ENCODE data around the gene TUT7. TPM values are rescaled to one million over a fixed set of nuclear protein-coding genes. Genes with fewer than 3 reads are reported as not detected.

Gene TUT7
- total and polyA plus RNA-seq, 10 of the 15 experiments (the other 5 are each of a cell fraction or from before 2014, with no cell fraction given) = 10.0 to 49.8 (median 30.4) TPM

DNA sequence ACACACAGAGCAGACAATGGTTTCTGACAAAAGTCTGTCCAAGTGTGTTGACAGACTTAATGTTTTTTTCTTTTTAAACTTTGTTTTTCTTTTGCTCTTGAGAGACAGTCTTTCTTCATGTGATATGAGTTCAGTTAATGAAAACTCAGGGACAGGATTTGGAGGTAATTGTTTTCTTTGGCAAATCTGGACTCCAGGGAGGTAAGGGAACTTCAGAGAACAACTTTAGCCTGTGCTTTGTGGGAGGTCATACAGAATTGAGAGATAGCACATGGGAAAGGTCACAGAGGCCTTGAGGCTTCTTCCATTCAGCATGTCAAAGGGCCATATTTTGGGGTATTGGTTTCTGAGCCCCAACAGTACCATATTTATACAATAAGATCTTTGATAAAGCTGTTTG lies 104.1 kb downstream of the TUT7 start:
- Histone ChIP-seq H3K9ac (ENCODE audit: control insufficient read depth, insufficient read depth, low read length) (no peak overlapping the region), H3K27ac (ENCODE audit: control insufficient read depth, insufficient read depth) (no peak overlapping the region), H3K4me2 (ENCODE audit: control insufficient read depth, insufficient read depth) (no peak overlapping the region), H3K9me3 (replicated peaks; ENCODE audit: control insufficient read depth, insufficient read depth, low read length) (no peaks in the 10 kb centered on the region), H3K79me2 (ENCODE audit: control insufficient read depth, insufficient read depth, low read length) (no peaks in the 10 kb centered on the region), H3K4me3 (no peak overlapping the region), H2AFZ (ENCODE audit: control insufficient read depth, low read depth, low read length) (no peak overlapping the region), H3K36me3 (ENCODE audit: control insufficient read depth in 2 of 2, insufficient read depth in 2 of 2, low read length in 1 of 2) (no peaks in the 10 kb centered on the region), H4K20me1 (ENCODE audit: control insufficient read depth, insufficient read depth) (no peaks in the 10 kb centered on the region), H3K27me3 (replicated peaks in 1 of 2; ENCODE audit: control insufficient read depth in 2 of 2, insufficient read depth in 2 of 2, low read length in 1 of 2) (no peaks in the 10 kb centered on the region), H3K4me1 (ENCODE audit: control insufficient read depth, insufficient read depth, low read length) (no peaks in the 10 kb centered on the region)
- ATAC-seq (no peak), DNase-seq (ENCODE audit: low read depth, low spot score) (no peak), FAIRE-seq (peak; percentile 78)
- SMC1A ChIA-PET (ENCODE audit: uncharacterized antibody, unreplicated experiment) = interaction anchor here (1.3 kb wide), 1 partner anchor 50 kb away, joined by 3 read pairs; no protein-coding TSS in a partner anchor
- CTCF ChIA-PET = interaction anchor here (1.0 kb wide), 1 partner anchor 13 kb away, joined by 4 read pairs; no protein-coding TSS in a partner anchor
- TF ChIP-seq BACH1 (IDR thresholded peaks at IDR 0.05; ENCODE audit: borderline replicate concordance) (no peak), PAX5 (IDR thresholded peaks at IDR 0.05; ENCODE audit: borderline replicate concordance, low read depth, low read length) (no peak), MYC (IDR thresholded peaks at IDR 0.05; ENCODE audit: insufficient read depth, insufficient read length, insufficient replicate concordance, low read length, severe bottlenecking) (no peak), YY1 (IDR thresholded peaks at IDR 0.05; ENCODE audit: low read depth, low read length) (no peak), LARP7 (IDR thresholded peaks at IDR 0.05) (no peak), ZZZ3 (IDR thresholded peaks at IDR 0.05; ENCODE audit: control insufficient read depth, insufficient read length, low read depth) (no peak), SMC3 (IDR thresholded peaks at IDR 0.05; ENCODE audit: borderline replicate concordance, low read length) (no peak), KAT2A (conservative IDR thresholded peaks at IDR 0.05; ENCODE audit: control insufficient read depth, low read depth, low read length) (no peak), CBX3 (IDR thresholded peaks at IDR 0.05; ENCODE audit: borderline replicate concordance, low read depth) (no peak), CHD4 (IDR thresholded peaks at IDR 0.05) (no peak), RAD21 (IDR thresholded peaks at IDR 0.05; ENCODE audit: insufficient read depth, low read depth, low read length) (no peak)
- TF ChIP-seq, protein P1, sequence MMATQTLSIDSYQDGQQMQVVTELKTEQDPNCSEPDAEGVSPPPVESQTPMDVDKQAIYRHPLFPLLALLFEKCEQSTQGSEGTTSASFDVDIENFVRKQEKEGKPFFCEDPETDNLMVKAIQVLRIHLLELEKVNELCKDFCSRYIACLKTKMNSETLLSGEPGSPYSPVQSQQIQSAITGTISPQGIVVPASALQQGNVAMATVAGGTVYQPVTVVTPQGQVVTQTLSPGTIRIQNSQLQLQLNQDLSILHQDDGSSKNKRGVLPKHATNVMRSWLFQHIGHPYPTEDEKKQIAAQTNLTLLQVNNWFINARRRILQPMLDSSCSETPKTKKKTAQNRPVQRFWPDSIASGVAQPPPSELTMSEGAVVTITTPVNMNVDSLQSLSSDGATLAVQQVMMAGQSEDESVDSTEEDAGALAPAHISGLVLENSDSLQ (IDR thresholded peaks at IDR 0.05) = no peak
- TF ChIP-seq, protein P2, sequence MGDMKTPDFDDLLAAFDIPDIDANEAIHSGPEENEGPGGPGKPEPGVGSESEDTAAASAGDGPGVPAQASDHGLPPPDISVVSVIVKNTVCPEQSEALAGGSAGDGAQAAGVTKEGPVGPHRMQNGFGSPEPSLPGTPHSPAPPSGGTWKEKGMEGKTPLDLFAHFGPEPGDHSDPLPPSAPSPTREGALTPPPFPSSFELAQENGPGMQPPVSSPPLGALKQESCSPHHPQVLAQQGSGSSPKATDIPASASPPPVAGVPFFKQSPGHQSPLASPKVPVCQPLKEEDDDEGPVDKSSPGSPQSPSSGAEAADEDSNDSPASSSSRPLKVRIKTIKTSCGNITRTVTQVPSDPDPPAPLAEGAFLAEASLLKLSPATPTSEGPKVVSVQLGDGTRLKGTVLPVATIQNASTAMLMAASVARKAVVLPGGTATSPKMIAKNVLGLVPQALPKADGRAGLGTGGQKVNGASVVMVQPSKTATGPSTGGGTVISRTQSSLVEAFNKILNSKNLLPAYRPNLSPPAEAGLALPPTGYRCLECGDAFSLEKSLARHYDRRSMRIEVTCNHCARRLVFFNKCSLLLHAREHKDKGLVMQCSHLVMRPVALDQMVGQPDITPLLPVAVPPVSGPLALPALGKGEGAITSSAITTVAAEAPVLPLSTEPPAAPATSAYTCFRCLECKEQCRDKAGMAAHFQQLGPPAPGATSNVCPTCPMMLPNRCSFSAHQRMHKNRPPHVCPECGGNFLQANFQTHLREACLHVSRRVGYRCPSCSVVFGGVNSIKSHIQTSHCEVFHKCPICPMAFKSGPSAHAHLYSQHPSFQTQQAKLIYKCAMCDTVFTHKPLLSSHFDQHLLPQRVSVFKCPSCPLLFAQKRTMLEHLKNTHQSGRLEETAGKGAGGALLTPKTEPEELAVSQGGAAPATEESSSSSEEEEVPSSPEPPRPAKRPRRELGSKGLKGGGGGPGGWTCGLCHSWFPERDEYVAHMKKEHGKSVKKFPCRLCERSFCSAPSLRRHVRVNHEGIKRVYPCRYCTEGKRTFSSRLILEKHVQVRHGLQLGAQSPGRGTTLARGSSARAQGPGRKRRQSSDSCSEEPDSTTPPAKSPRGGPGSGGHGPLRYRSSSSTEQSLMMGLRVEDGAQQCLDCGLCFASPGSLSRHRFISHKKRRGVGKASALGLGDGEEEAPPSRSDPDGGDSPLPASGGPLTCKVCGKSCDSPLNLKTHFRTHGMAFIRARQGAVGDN (IDR thresholded peaks at IDR 0.05) = no peak
- TF ChIP-seq, protein P3, sequence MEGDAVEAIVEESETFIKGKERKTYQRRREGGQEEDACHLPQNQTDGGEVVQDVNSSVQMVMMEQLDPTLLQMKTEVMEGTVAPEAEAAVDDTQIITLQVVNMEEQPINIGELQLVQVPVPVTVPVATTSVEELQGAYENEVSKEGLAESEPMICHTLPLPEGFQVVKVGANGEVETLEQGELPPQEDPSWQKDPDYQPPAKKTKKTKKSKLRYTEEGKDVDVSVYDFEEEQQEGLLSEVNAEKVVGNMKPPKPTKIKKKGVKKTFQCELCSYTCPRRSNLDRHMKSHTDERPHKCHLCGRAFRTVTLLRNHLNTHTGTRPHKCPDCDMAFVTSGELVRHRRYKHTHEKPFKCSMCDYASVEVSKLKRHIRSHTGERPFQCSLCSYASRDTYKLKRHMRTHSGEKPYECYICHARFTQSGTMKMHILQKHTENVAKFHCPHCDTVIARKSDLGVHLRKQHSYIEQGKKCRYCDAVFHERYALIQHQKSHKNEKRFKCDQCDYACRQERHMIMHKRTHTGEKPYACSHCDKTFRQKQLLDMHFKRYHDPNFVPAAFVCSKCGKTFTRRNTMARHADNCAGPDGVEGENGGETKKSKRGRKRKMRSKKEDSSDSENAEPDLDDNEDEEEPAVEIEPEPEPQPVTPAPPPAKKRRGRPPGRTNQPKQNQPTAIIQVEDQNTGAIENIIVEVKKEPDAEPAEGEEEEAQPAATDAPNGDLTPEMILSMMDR (IDR thresholded peaks at IDR 0.05 in 2 of 3, conservative IDR thresholded peaks at IDR 0.05 in 1 of 3; ENCODE audit: control insufficient read depth in 2 of 3, extremely low read depth in 1 of 3, insufficient read depth in 1 of 3, low read depth in 3 of 3, low read length in 3 of 3) = no peak
- TF ChIP-seq, protein P4, sequence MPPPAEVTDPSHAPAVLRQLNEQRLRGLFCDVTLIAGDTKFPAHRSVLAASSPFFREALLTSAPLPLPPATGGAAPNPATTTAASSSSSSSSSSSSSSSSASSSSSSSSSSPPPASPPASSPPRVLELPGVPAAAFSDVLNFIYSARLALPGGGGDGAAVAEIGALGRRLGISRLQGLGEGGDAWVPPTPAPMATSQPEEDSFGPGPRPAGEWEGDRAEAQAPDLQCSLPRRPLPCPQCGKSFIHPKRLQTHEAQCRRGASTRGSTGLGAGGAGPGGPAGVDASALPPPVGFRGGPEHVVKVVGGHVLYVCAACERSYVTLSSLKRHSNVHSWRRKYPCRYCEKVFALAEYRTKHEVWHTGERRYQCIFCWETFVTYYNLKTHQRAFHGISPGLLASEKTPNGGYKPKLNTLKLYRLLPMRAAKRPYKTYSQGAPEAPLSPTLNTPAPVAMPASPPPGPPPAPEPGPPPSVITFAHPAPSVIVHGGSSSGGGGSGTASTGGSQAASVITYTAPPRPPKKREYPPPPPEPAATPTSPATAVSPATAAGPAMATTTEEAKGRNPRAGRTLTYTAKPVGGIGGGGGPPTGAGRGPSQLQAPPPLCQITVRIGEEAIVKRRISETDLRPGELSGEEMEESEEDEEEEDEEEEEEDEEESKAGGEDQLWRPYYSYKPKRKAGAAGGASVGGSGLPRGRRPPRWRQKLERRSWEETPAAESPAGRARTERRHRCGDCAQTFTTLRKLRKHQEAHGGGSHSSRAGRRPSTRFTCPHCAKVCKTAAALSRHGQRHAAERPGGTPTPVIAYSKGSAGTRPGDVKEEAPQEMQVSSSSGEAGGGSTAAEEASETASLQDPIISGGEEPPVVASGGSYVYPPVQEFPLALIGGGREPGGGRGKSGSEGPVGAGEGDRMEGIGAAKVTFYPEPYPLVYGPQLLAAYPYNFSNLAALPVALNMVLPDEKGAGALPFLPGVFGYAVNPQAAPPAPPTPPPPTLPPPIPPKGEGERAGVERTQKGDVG (CRISPR knock-in tag; IDR thresholded peaks at IDR 0.05) = no peak
- in situ Hi-C loops (cut with MboI) (no loop called here), intact Hi-C loops (cut with micrococcal nuclease; ENCODE audit: unreplicated experiment) (no loop called here)
- RAD21 ChIA-PET (ENCODE audit: unreplicated experiment) = no interaction called here
- POLR2A ChIA-PET = no interaction called here
- BruUV-seq (replicated peaks) = no TSS peak
